ENCODE measurements around the gene LRG1.

The LRG1 gene

GRCh38 chr19:4539693-4540581 lies at the start of gene LRG1:
LRG1 (minus strand) TSS chr19:4540036; CDS start chr19:4540013, 23 bp downstream.
- DNase-seq = no peak

GRCh38 chr19:4588291-4588761 lies 48.5 kb upstream of the LRG1 start:
- no peak for DNase-seq

GRCh38 chr19:4587527-4587926 lies 47.7 kb upstream of the LRG1 start:
- DNase-seq = no peak

GRCh38 chr19:4586691-4587090 lies 46.9 kb upstream of the LRG1 start:
- no peak for DNase-seq

- no peak for DNase-seq
These were observed 46.4 kb upstream of the LRG1 start for GRCh38 chr19:4586245-4586644.

- DNase-seq = no peak
These were observed 45.7 kb upstream of the LRG1 start for GRCh38 chr19:4585556-4585955.

- peak; percentile 66 to 84 for DNase-seq
These were observed 45.0 kb upstream of the LRG1 start for GRCh38 chr19:4584670-4585460.

- no peak for DNase-seq
These were observed 44.3 kb upstream of the LRG1 start for GRCh38 chr19:4583961-4584669.

GRCh38 chr19:4582980-4583842 lies 43.4 kb upstream of the LRG1 start:
- DNase-seq = no peak

GRCh38 chr19:4581666-4582553 lies 42.1 kb upstream of the LRG1 start:
- DNase-seq = peak in 1 of 2 experiments; percentile 55

- peak in 1 of 2 experiments; percentile 49 for DNase-seq
These were observed 41.3 kb upstream of the LRG1 start for GRCh38 chr19:4580961-4581665.

- DNase-seq = peak in 1 of 2 experiments; percentile 31
These were observed 40.4 kb upstream of the LRG1 start for GRCh38 chr19:4580021-4580901.

GRCh38 chr19:4579389-4579788 lies 39.6 kb upstream of the LRG1 start:
- no peak for DNase-seq

- DNase-seq = no peak
These were observed 38.9 kb upstream of the LRG1 start for GRCh38 chr19:4578552-4579248.

GRCh38 chr19:4577020-4577782 lies 37.4 kb upstream of the LRG1 start:
- DNase-seq = no peak

GRCh38 chr19:4576016-4576933 lies 36.4 kb upstream of the LRG1 start:
- peak; percentile 41 to 58 for DNase-seq
